Lower leg skin (tissue), 3 donors: ENCODE measurements around the gene SCP2.

Source experiments
- POLR2A ChIP-seq, 2 donors: fragments of 450-650 bp; IDR thresholded peaks; one replicate each; pipeline ENCODE4 v1.6.1; 2016 to 2017; ENCODE audit warnings: antibody characterized with exemption in 2 of 2, mild to moderate bottlenecking in 1 of 2, moderate library complexity in 1 of 2
- TF ChIP-seq, protein P1 (sequence below), 3 donors: fragments of 450-650 bp; IDR thresholded peaks; one replicate each; pipeline ENCODE4 v1.5.1; 2016; ENCODE audit warnings: antibody characterized with exemption in 3 of 3, mild to moderate bottlenecking in 3 of 3, moderate library complexity in 2 of 3

DNA sequence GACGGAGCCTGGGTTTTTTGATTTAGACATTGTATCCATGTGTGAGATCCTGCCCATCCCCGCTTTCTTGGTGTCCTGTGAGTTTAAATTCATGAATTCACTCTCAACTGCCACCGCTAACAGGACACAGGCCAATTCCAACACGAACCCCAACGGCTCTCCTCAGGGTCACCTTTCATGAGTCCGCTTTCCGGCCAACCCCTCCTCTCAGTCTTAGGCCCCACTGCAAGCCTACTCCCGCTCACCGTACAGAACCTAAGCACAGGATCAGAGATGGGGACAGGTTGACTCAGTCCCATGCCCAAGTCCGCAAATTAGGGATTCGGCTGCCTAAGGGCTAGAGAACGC is 238 bp upstream of the SCP2 start:
- TF ChIP-seq, protein P1, sequence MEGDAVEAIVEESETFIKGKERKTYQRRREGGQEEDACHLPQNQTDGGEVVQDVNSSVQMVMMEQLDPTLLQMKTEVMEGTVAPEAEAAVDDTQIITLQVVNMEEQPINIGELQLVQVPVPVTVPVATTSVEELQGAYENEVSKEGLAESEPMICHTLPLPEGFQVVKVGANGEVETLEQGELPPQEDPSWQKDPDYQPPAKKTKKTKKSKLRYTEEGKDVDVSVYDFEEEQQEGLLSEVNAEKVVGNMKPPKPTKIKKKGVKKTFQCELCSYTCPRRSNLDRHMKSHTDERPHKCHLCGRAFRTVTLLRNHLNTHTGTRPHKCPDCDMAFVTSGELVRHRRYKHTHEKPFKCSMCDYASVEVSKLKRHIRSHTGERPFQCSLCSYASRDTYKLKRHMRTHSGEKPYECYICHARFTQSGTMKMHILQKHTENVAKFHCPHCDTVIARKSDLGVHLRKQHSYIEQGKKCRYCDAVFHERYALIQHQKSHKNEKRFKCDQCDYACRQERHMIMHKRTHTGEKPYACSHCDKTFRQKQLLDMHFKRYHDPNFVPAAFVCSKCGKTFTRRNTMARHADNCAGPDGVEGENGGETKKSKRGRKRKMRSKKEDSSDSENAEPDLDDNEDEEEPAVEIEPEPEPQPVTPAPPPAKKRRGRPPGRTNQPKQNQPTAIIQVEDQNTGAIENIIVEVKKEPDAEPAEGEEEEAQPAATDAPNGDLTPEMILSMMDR (IDR thresholded peaks at IDR 0.05): no peak
- no peak for TF ChIP-seq POLR2A (IDR thresholded peaks at IDR 0.05)
